Inferior parietal cortex (tissue), 1 donor: ENCODE data around the gene FNBP1L.
"Not testable (repeated sequence)": the region's sequence is repeated elsewhere in the genome, so short reads cannot be mapped to it uniquely, and the experiment has no call there.

Source experiments
- DNase-seq: peaks from one replicate; pipeline ENCODE4 v3.0.0-alpha.2; 2016; ENCODE audit errors: extremely low spot score

The FNBP1L gene

GRCh38 chr1:93443454-93443853 lies 4.5 kb upstream of the FNBP1L start:
- DNase-seq, result no peak

DNA sequence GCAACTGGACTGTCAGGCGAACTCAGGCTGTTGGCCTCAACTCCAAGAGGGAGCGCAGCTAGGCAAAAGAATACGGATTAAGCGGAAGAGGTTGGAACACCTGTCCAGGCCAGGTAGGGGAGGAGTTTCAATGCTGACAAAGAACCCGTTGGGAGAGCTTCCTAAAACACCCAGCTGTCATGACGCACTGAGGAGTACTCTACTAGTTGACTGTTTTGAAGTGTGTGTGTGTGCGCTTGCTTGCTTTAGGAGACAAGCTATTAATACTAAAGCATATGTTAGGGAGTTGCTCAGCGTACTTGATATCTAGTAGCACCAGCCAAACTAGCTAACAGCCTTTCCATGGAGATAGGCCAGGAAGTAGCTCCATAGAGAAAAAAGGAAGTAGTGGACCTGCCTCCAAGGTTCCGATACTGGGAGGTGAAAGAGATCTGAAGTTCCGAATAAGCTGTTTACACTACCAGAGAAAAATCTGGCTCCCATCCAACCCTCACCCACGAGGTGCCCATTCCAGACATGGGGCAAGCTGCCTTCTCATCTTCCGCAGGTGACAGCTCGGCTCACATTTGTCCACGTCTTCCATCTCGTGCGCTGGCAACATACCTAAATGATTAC lies 974 bp upstream of the FNBP1L start:
- DNase-seq, result peak; percentile 50

DNA sequence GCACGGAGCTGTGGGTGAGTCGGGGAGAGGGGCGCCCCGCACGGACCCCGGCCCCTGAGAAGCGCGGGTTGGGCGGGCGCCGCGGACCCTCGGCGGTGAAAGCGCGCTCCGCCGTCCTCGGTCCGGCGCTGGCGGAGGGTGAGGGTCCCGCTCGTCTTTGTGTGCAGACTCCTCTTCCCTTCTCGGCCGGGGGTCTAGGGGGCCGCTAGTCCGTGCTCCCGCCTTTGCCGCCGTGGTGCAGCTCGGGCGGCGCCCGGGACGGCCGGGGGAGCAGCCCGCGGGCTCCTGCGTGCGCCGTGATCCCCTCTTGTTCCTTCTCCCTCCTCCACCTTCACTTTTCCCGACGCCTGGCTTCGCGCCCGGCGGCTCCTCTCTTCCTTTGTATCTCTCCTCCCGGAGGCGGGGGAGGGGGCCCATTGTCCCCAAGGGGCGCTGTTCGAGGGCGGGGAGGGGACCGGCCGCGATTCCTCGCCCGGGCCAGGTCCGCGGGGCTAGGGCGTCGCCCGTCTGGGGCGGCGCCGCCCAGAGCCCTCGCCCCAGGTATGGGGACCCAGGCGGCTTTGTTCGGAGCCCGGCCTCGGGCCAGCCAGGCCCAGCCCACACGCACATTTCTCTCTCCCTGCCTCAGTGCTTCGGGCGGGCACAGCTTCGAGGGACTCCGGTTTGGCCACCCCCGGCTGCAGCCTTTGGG lies 519 bp downstream of the FNBP1L start:
- no peak for DNase-seq

GRCh38 chr1:93448983-93449804 lies 1.3 kb downstream of the FNBP1L start:
- no peak for DNase-seq

- DNase-seq, result no peak
Measured at GRCh38 chr1:93450321-93450720, 2.4 kb downstream of the FNBP1L start.

DNA sequence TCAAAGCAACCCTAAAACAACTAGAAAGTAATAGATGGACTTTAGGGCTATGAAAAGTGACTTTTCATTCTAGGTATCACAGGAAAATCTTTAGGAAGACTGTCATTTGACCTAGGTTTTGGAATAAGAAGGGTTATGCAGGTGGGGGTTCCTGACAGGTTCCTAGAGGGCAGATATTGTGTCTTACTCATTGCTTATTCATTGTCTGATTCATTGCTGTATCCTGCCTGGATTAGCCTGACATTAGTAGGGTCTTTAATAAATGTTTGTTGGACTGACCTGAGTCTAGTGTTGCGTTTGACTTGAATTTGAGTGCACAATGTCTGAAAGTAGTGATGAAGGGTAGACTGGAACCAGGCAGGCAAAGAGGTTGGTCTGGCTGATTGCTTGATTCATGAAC lies 6.0 kb downstream of the FNBP1L start:
- no peak for DNase-seq

DNA sequence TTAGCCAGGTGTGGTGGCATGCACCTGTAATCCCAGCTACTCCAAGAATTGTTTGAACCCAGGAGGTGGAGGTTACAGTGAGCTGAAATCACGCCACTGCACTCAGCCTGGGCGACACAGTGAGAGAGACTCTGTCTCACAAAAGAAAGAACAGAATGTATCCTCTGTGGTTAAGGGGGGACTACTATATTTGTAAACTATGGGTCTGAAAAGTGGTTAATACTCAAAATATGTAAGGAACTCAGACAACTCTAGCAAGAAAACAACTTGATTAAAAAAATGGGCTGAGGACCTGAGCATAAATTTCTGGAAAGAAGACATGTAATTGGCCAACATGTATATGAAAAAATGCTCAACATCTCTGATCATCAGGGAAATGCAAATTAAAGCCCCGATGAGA lies 11.2 kb downstream of the FNBP1L start:
- no peak for DNase-seq

- no peak for DNase-seq
Measured at GRCh38 chr1:93461236-93461635, 13.3 kb downstream of the FNBP1L start.

DNA sequence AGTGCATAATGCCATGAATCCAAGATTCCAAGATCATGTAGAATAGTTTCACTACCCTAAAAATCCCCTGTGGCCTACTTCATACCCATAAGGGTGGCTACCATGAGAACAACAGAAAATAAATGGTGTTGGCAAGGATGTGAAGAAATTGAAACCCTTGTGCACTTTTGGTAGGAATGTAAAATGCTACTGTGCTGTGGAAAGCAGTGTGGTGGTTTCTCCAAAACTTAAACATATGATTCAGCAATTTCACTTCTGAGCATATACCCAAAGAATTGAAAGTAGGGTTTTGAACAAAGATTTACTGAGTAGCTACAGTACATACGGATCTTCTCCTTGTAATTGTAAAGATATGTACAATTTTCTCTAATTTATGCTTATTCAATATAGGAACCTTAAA lies 16.0 kb downstream of the FNBP1L start:
- no peak for DNase-seq

DNA sequence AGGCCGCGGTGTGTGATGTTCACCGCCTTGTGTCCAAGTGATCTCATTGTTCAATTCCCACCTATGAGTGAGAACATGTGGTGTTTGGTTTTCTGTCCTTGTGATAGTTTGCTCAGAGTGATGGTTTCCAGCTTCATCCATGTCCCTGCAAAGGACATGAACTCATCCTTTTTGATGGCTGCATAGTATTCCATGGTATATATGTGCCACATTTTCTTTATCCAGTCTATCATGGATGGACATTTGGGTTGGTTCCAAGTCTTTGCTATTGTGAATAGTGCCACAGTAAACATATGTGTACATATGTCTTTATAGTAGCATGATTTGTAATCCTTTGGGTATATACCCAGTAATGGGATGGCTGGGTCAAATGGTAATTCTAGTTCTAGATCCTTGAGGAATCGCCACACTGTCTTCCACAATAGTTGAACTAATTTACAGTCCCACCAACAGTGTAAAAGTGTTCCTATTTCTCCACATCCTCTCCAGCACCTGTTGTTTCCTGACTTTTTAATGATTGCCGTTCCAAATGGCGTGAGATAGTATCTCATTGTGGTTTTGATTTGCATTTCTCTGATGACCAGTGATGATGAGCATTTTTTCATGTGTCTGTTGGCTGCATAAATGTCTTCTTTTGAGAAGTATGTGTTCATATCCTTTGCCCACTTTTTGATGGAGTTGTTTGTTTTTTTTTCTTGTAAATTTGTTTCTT lies 17.6 kb downstream of the FNBP1L start:
- not testable (repeated sequence) for DNase-seq

DNA sequence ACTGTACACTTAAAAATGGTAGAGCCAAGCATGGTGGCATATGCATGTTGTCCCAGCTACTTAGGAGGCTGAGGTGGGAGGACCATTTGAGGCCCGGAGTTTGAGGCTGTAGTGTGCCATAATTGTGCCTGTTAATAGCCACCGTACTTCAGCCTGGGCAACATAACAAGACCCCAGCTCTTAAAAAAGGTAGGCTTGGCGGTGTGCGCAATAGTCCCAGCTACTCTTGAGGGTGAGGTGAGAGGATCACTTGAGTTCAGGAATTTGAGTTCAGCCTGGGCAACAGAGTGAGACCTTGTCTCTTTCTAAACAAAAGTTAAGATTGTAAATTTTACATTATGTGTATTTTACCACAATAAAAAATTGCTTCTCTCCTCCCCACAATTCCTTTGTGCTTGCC lies 19.7 kb downstream of the FNBP1L start:
- no peak for DNase-seq

- no peak for DNase-seq
Measured at GRCh38 chr1:93468662-93469061, 20.7 kb downstream of the FNBP1L start.

- not testable (repeated sequence) for DNase-seq
Measured at GRCh38 chr1:93469223-93469622, 21.3 kb downstream of the FNBP1L start.

GRCh38 chr1:93471284-93471683 lies 23.4 kb downstream of the FNBP1L start:
- no peak for DNase-seq

DNA sequence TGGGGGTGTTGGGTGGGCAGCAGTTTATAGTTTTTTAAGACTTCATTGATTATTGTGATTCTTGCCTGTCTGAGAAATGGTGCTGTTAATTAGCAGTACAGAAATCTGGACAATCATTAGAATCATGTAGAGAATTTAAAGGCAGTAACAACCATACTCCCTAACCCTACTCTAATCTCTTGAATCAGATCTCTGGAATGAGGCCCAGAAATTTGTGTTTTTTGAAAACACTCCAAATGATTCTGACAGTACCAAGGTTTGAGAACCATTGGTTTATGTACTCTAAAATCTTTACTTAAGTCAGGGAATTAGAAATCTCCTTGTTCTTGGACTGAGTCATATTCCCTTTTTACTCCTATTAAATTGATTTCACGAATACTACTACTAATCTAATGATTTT lies 24.0 kb downstream of the FNBP1L start:
- no peak for DNase-seq

DNA sequence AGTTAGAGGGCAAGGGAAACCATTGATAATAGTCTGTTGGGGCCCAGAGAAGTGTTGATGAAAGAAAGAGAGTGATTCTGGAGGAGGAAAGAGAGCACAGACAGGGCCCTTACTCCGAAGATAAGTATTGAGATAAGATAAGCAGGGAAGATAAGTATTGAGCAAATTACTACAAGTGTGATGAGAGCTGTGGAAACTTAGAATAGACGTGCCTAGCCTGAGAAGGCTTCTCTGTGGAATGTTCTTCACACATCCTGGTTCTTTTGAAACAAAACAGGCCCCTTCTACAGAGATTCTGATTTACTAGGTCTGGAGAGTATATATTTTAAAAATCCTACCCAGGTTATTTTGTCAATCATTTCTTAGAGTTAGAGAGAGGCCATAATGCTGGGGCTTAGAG lies 26.4 kb downstream of the FNBP1L start:
- DNase-seq, result no peak

- DNase-seq, result no peak
Measured at GRCh38 chr1:93475681-93476080, 27.8 kb downstream of the FNBP1L start.

DNA sequence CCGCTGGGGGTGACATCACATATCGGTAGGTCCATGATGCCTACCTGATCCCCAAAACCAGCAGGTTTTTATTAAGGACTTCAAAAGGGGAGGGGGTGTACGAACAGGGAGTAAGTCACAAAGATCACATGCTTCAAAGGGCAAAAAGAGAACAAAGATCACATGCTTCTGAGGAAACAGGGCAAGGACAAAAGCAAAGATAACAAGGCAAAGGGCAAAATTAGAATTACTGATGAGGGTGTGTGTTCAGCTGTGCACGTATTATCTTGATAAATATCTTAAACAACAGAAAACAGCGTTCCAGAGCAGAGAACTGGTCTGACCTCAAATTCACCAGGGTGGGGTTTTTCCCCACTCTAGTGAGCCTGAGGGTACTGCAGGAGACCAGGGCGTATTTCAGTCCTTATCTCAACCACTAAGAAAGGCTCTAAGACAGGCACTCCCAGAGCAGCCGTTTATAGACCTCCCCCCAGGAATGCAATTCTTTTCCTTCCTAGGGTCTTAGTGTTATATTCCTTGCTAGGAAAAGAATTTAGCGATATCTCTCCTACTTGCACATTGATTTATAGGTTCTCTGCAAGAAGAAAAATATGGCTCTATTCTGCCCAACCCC lies 31.3 kb downstream of the FNBP1L start:
- not testable (repeated sequence) for DNase-seq

- not testable (repeated sequence) for DNase-seq
Measured at GRCh38 chr1:93481899-93482298, 34.0 kb downstream of the FNBP1L start.

GRCh38 chr1:93483200-93483599 lies 35.3 kb downstream of the FNBP1L start:
- DNase-seq, result no peak

DNA sequence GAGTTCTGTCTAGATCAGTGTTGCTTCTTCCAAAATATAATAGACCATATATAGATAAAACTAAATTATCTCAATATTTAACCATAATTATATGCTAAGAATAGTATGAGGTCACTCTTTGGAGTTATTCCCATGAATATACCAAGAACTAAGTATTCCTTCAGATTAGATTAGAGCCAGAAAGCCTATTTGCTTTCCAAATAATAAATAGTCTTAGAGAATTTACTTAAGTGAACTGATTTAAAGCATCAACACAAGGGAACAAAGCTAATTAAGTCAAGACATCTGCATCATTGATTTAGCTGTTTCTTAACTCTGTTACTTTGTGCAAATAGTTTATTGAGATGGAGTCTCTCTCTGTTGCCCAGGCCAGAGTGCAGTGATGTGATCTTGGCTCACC lies 35.7 kb downstream of the FNBP1L start:
- DNase-seq, result no peak

DNA sequence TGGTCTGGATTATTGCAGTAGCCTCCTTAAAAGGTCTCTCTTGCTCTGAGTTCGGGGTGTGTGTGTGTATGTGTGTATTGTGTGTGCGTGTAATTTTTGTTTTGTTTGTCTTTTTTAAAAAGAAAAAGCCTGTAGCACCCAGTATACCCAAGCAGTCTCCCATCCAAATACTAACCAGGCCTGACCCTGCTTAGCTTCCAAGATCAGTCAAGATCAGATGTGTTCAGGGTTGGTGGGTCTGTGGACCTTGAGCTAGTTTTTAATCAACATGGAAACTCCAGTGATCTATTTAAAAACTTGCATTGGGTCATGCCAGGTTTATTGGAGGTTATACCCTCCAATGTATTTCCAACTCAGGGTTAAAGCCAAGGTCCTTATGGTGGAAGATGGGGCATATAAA lies 40.3 kb downstream of the FNBP1L start:
- DNase-seq, result no peak
